HEK293 (cell line): ENCODE measurements around the gene NFATC3.

Experiments used
- BCL11A ChIP-seq: fragments of 450-650 bp; formaldehyde crosslinking; IDR thresholded peaks from 2 replicates; pipeline ENCODE4 v1.5.1; 2016; ENCODE audit warnings: low read depth, missing biosample characterization, missing genetic modification characterization
- BCL11B ChIP-seq: fragments of 450-650 bp; formaldehyde crosslinking; IDR thresholded peaks from 2 replicates; pipeline ENCODE4 v1.5.1; 2016; ENCODE audit warnings: low read depth, missing biosample characterization, missing genetic modification characterization
- HOXC10 ChIP-seq: sonication (generic); formaldehyde crosslinking; IDR thresholded peaks from 2 replicates; pipeline ENCODE4 v1.8.1; 2023; ENCODE audit warnings: mild to moderate bottlenecking, missing genetic modification reagents
- KLF9 ChIP-seq: fragments of 450-650 bp; formaldehyde crosslinking; IDR thresholded peaks from 2 replicates; pipeline ENCODE4 v1.5.1; 2016; ENCODE audit warnings: missing biosample characterization, missing genetic modification characterization, low read depth
- SCRT1 ChIP-seq: fragments of 450-650 bp; formaldehyde crosslinking; IDR thresholded peaks from 2 replicates; pipeline ENCODE4 v1.5.1; 2016; ENCODE audit warnings: missing biosample characterization, missing genetic modification characterization, borderline replicate concordance
- SCRT2 ChIP-seq: fragments of 450-650 bp; formaldehyde crosslinking; IDR thresholded peaks from 2 replicates; pipeline ENCODE4 v1.5.1; 2016; ENCODE audit warnings: missing biosample characterization, missing genetic modification characterization
- ZBTB44 ChIP-seq: fragments of 450-650 bp; IDR thresholded peaks from 2 replicates; pipeline ENCODE4 v1.5.1; 2018; ENCODE audit warnings: missing biosample characterization, mild to moderate bottlenecking, missing genetic modification characterization
- ZNF132 ChIP-seq: fragments of 450-650 bp; formaldehyde crosslinking; IDR thresholded peaks from 2 replicates; pipeline ENCODE4 v1.5.1; 2017; ENCODE audit warnings: missing biosample characterization, missing genetic modification characterization, borderline replicate concordance
- ZNF202 ChIP-seq: fragments of 450-650 bp; formaldehyde crosslinking; IDR thresholded peaks from 2 replicates; pipeline ENCODE4 v1.5.1; 2016; ENCODE audit warnings: missing biosample characterization, missing genetic modification characterization, borderline replicate concordance
- ZNF221 ChIP-seq: fragments of 450-650 bp; formaldehyde crosslinking; IDR thresholded peaks from 2 replicates; pipeline ENCODE4 v1.5.1; 2017; ENCODE audit warnings: missing biosample characterization, missing genetic modification characterization, borderline replicate concordance
- ZNF24 ChIP-seq: fragments of 450-650 bp; formaldehyde crosslinking; IDR thresholded peaks from 2 replicates; pipeline ENCODE4 v1.5.1; 2016; ENCODE audit warnings: missing biosample characterization, missing genetic modification characterization
- ZNF274 ChIP-seq, 2 experiments: fragments of 200-500 bp in 1 of 2; fragments of 450-650 bp in 1 of 2; sonication (Bioruptor generic) in 1 of 2; formaldehyde crosslinking in 1 of 2; IDR thresholded peaks; 2 replicates each; pipeline versions ENCODE4 v1.5.1 to v1.6.1; 2014 to 2016; ENCODE audit warnings: borderline replicate concordance in 1 of 2, inconsistent platforms in 1 of 2, low read length in 1 of 2, missing biosample characterization in 1 of 2, missing genetic modification characterization in 1 of 2
- ZNF280D ChIP-seq: fragments of 450-650 bp; formaldehyde crosslinking; IDR thresholded peaks from 2 replicates; pipeline ENCODE4 v1.5.1; 2016; ENCODE audit warnings: missing biosample characterization, missing genetic modification characterization
- ZNF416 ChIP-seq: fragments of 450-650 bp; formaldehyde crosslinking; IDR thresholded peaks from 2 replicates; pipeline ENCODE4 v1.5.1; 2016; ENCODE audit warnings: missing biosample characterization, missing genetic modification characterization
- ZNF423 ChIP-seq: fragments of 450-650 bp; formaldehyde crosslinking; IDR thresholded peaks from 2 replicates; pipeline ENCODE4 v1.5.1; 2016; ENCODE audit warnings: missing biosample characterization, missing genetic modification characterization
- ZNF473 ChIP-seq: fragments of 450-650 bp; formaldehyde crosslinking; IDR thresholded peaks from 2 replicates; pipeline ENCODE4 v1.5.1; 2017; ENCODE audit warnings: missing biosample characterization, missing genetic modification characterization
- ZNF48 ChIP-seq: fragments of 450-650 bp; formaldehyde crosslinking; IDR thresholded peaks from 2 replicates; pipeline ENCODE4 v1.5.1; 2016; ENCODE audit warnings: missing biosample characterization, missing genetic modification characterization
- ZNF501 ChIP-seq: fragments of 450-650 bp; formaldehyde crosslinking; IDR thresholded peaks from 2 replicates; pipeline ENCODE4 v1.5.1; 2016; ENCODE audit warnings: missing biosample characterization, missing genetic modification characterization
- ZNF521 ChIP-seq: fragments of 450-650 bp; formaldehyde crosslinking; IDR thresholded peaks from 2 replicates; pipeline ENCODE4 v1.5.1; 2017; ENCODE audit warnings: missing biosample characterization, mild to moderate bottlenecking, missing genetic modification characterization
- ZNF544 ChIP-seq: fragments of 450-650 bp; formaldehyde crosslinking; IDR thresholded peaks from 2 replicates; pipeline ENCODE4 v1.5.0; 2017; ENCODE audit warnings: missing biosample characterization, missing genetic modification characterization
- ZNF600 ChIP-seq: fragments of 450-650 bp; formaldehyde crosslinking; IDR thresholded peaks from 2 replicates; pipeline ENCODE4 v1.5.1; 2016; ENCODE audit warnings: missing biosample characterization, missing genetic modification characterization
- ZNF658 ChIP-seq: fragments of 450-650 bp; formaldehyde crosslinking; IDR thresholded peaks from 2 replicates; pipeline ENCODE4; 2016; ENCODE audit warnings: missing biosample characterization, missing genetic modification characterization
- ZNF664 ChIP-seq: fragments of 450-650 bp; formaldehyde crosslinking; IDR thresholded peaks from 2 replicates; pipeline ENCODE4 v1.5.1; 2016; ENCODE audit warnings: missing biosample characterization, missing genetic modification characterization
- ZNF707 ChIP-seq: fragments of 450-650 bp; formaldehyde crosslinking; IDR thresholded peaks from 2 replicates; pipeline ENCODE4 v1.5.1; 2016; ENCODE audit warnings: missing biosample characterization, missing genetic modification characterization
- TF ChIP-seq, protein P1 (sequence below): fragments of 450-650 bp; formaldehyde crosslinking; IDR thresholded peaks from 2 replicates; pipeline ENCODE4 v1.5.1; 2016; ENCODE audit warnings: missing biosample characterization, missing genetic modification characterization
- TF ChIP-seq, protein P2 (sequence below): fragments of 450-650 bp; formaldehyde crosslinking; IDR thresholded peaks from 2 replicates; pipeline ENCODE4 v1.5.1; 2016; ENCODE audit warnings: missing biosample characterization, missing genetic modification characterization
- TF ChIP-seq, protein P3 (sequence below): fragments of 450-650 bp; formaldehyde crosslinking; conservative IDR thresholded peaks from 2 replicates; pipeline ENCODE4 v1.5.1; 2016; ENCODE audit warnings: low read depth, missing biosample characterization, missing genetic modification characterization

Gene NFATC3

GRCh38 chr16:68235108-68235886, 150.1 kb downstream of the NFATC3 start (continued):
- no peak for TF ChIP-seq ZNF24 (tag by site-specific recombination)
- no peak for TF ChIP-seq ZNF521
- no peak for TF ChIP-seq ZNF707 (tag by site-specific recombination)
- no peak for TF ChIP-seq ZNF600 (tag by site-specific recombination)
- TF ChIP-seq ZNF416 (tag by site-specific recombination), result no peak
- TF ChIP-seq, protein P1, sequence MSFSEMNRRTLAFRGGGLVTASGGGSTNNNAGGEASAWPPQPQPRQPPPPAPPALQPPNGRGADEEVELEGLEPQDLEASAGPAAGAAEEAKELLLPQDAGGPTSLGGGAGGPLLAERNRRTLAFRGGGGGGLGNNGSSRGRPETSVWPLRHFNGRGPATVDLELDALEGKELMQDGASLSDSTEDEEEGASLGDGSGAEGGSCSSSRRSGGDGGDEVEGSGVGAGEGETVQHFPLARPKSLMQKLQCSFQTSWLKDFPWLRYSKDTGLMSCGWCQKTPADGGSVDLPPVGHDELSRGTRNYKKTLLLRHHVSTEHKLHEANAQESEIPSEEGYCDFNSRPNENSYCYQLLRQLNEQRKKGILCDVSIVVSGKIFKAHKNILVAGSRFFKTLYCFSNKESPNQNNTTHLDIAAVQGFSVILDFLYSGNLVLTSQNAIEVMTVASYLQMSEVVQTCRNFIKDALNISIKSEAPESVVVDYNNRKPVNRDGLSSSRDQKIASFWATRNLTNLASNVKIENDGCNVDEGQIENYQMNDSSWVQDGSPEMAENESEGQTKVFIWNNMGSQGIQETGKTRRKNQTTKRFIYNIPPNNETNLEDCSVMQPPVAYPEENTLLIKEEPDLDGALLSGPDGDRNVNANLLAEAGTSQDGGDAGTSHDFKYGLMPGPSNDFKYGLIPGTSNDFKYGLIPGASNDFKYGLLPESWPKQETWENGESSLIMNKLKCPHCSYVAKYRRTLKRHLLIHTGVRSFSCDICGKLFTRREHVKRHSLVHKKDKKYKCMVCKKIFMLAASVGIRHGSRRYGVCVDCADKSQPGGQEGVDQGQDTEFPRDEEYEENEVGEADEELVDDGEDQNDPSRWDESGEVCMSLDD (tag by site-specific recombination), result no peak
- TF ChIP-seq ZNF280D (tag by site-specific recombination), result no peak
- no peak for TF ChIP-seq ZNF274 (IDR thresholded peaks at IDR 0.05; ENCODE audit: low read length)
- no peak for TF ChIP-seq ZNF274 (tag by site-specific recombination; IDR thresholded peaks at IDR 0.05; ENCODE audit: borderline replicate concordance)
- 0 out of 2 replicates have a peak, but pooled peaks have one; percentile 14 for TF ChIP-seq BCL11B
- no peak for TF ChIP-seq HOXC10 (CRISPR knock-in tag)
- TF ChIP-seq ZBTB44 (tag by site-specific recombination), result no peak
- peak; percentile 35 for TF ChIP-seq KLF9 (tag by site-specific recombination)
- TF ChIP-seq ZNF221 (tag by site-specific recombination), result no peak
- TF ChIP-seq ZNF48 (tag by site-specific recombination), result no peak
- no peak for TF ChIP-seq ZNF132 (tag by site-specific recombination)
- TF ChIP-seq BCL11A (tag by site-specific recombination), result no peak
- TF ChIP-seq, protein P2, sequence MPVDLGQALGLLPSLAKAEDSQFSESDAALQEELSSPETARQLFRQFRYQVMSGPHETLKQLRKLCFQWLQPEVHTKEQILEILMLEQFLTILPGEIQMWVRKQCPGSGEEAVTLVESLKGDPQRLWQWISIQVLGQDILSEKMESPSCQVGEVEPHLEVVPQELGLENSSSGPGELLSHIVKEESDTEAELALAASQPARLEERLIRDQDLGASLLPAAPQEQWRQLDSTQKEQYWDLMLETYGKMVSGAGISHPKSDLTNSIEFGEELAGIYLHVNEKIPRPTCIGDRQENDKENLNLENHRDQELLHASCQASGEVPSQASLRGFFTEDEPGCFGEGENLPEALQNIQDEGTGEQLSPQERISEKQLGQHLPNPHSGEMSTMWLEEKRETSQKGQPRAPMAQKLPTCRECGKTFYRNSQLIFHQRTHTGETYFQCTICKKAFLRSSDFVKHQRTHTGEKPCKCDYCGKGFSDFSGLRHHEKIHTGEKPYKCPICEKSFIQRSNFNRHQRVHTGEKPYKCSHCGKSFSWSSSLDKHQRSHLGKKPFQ, result 0 out of 2 replicates have a peak, but pooled peaks have one; percentile 17
- no peak for TF ChIP-seq ZNF664 (tag by site-specific recombination)
- TF ChIP-seq SCRT1 (tag by site-specific recombination), result no peak; the same call in 1 of the 2 replicates
- no peak for TF ChIP-seq ZNF501 (tag by site-specific recombination)
- TF ChIP-seq ZNF473 (tag by site-specific recombination), result no peak
- no peak for TF ChIP-seq ZNF544 (tag by site-specific recombination)
- TF ChIP-seq SCRT2 (tag by site-specific recombination), result peak; percentile 82
- no peak for TF ChIP-seq ZNF658 (tag by site-specific recombination)
- TF ChIP-seq, protein P3, sequence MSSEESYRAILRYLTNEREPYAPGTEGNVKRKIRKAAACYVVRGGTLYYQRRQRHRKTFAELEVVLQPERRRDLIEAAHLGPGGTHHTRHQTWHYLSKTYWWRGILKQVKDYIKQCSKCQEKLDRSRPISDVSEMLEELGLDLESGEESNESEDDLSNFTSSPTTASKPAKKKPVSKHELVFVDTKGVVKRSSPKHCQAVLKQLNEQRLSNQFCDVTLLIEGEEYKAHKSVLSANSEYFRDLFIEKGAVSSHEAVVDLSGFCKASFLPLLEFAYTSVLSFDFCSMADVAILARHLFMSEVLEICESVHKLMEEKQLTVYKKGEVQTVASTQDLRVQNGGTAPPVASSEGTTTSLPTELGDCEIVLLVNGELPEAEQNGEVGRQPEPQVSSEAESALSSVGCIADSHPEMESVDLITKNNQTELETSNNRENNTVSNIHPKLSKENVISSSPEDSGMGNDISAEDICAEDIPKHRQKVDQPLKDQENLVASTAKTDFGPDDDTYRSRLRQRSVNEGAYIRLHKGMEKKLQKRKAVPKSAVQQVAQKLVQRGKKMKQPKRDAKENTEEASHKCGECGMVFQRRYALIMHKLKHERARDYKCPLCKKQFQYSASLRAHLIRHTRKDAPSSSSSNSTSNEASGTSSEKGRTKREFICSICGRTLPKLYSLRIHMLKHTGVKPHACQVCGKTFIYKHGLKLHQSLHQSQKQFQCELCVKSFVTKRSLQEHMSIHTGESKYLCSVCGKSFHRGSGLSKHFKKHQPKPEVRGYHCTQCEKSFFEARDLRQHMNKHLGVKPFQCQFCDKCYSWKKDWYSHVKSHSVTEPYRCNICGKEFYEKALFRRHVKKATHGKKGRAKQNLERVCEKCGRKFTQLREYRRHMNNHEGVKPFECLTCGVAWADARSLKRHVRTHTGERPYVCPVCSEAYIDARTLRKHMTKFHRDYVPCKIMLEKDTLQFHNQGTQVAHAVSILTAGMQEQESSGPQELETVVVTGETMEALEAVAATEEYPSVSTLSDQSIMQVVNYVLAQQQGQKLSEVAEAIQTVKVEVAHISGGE (tag by site-specific recombination), result peak; percentile 38; the same call in 1 of the 2 replicates
- no peak for TF ChIP-seq ZNF202 (tag by site-specific recombination)
- 0 out of 2 replicates have a peak, but pooled peaks have one; percentile 17 for TF ChIP-seq ZNF423 (tag by site-specific recombination)
